ENCODE data around the gene CYP3A5. TPM values are rescaled to one million over a fixed set of nuclear protein-coding genes. Genes with fewer than 3 reads are reported as not detected.

The CYP3A5 gene
- total and polyA plus RNA-seq, 2 of the 13 experiments (the other 11 are each of a cell fraction or from before 2014, with no cell fraction given) = 5.7 to 9.3 TPM

DNA sequence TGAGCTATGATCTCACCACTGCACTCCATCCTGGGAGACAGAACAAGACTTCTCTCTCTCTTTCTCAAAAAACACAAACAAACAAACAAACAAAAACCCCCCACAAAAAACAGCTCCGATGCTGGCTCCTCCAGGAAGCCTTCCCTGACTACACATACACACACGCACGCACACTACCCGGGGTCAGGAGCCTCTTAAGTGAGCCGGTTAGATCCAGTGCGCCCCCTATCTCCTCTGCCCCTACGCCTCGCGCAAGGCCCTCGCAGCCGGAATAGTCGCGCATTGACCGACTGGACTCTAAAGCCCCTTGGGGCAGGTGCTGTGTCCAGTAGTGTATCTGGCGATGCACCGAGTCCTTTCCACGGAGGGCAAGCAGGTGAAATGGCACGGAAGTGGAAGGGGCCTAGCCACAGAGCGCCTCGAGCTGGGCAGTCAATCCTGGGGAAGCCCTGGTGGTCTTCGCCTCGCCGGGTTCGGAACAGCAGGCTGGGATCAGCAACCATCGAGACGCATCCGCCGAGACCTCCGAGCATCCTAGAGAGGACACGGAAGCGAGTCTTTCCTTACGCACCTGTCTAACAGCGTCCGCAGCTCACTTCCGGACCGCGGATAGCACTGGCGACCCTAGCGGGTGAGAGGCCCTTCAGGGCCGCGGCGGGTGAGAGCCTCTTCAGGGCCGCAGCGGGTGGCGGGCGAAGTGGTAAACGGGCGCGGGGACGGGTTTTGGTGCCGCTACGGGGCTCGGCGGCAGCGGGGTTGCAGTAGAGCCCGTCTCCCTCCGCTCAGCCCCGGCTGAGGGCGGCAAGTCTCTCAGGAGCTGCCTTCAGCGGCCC lies 63.2 kb downstream of the CYP3A5 start, which contains the start of gene ZSCAN25 (continued):
- TF ChIP-seq, protein P1, sequence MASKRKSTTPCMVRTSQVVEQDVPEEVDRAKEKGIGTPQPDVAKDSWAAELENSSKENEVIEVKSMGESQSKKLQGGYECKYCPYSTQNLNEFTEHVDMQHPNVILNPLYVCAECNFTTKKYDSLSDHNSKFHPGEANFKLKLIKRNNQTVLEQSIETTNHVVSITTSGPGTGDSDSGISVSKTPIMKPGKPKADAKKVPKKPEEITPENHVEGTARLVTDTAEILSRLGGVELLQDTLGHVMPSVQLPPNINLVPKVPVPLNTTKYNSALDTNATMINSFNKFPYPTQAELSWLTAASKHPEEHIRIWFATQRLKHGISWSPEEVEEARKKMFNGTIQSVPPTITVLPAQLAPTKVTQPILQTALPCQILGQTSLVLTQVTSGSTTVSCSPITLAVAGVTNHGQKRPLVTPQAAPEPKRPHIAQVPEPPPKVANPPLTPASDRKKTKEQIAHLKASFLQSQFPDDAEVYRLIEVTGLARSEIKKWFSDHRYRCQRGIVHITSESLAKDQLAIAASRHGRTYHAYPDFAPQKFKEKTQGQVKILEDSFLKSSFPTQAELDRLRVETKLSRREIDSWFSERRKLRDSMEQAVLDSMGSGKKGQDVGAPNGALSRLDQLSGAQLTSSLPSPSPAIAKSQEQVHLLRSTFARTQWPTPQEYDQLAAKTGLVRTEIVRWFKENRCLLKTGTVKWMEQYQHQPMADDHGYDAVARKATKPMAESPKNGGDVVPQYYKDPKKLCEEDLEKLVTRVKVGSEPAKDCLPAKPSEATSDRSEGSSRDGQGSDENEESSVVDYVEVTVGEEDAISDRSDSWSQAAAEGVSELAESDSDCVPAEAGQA (IDR thresholded peaks at IDR 0.05; ENCODE audit: low read depth) = peak; percentile 83
- TF ChIP-seq, protein P1 (CRISPR knock-in tag; IDR thresholded peaks at IDR 0.05; ENCODE audit: borderline replicate concordance) = peak; percentile 69
- TF ChIP-seq ZNF674 (CRISPR knock-in tag; IDR thresholded peaks at IDR 0.05; ENCODE audit: low read depth) (no peak), ZNF333 (CRISPR knock-in tag; IDR thresholded peaks at IDR 0.05; ENCODE audit: borderline replicate concordance) (peak; percentile 63), TFDP2 (CRISPR knock-in tag; IDR thresholded peaks at IDR 0.05) (peak; percentile 28; the same call in 1 of the 2 replicates), REL (CRISPR knock-in tag; conservative IDR thresholded peaks at IDR 0.05) (peak; percentile 85; the same call in 1 of the 2 replicates), NKX3-1 (CRISPR knock-in tag; IDR thresholded peaks at IDR 0.05) (peak; percentile 81), ZFYVE20 (CRISPR knock-in tag; IDR thresholded peaks at IDR 0.05; ENCODE audit: borderline replicate concordance, low read depth) (no peak), ZSCAN30 (CRISPR knock-in tag; IDR thresholded peaks at IDR 0.05) (no peak), ZNF577 (CRISPR knock-in tag; IDR thresholded peaks at IDR 0.05; ENCODE audit: borderline replicate concordance, low read depth) (no peak; the same call in 1 of the 2 replicates)
- TF ChIP-seq, protein P2, sequence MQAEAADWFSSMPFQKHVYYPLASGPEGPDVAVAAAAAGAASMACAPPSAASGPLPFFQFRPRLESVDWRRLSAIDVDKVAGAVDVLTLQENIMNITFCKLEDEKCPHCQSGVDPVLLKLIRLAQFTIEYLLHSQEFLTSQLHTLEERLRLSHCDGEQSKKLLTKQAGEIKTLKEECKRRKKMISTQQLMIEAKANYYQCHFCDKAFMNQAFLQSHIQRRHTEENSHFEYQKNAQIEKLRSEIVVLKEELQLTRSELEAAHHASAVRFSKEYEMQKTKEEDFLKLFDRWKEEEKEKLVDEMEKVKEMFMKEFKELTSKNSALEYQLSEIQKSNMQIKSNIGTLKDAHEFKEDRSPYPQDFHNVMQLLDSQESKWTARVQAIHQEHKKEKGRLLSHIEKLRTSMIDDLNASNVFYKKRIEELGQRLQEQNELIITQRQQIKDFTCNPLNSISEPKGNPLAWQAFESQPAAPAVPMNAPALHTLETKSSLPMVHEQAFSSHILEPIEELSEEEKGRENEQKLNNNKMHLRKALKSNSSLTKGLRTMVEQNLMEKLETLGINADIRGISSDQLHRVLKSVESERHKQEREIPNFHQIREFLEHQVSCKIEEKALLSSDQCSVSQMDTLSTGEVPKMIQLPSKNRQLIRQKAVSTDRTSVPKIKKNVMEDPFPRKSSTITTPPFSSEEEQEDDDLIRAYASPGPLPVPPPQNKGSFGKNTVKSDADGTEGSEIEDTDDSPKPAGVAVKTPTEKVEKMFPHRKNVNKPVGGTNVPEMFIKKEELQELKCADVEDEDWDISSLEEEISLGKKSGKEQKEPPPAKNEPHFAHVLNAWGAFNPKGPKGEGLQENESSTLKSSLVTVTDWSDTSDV (CRISPR knock-in tag; IDR thresholded peaks at IDR 0.05) = peak; percentile 73
- TF ChIP-seq, protein P3, sequence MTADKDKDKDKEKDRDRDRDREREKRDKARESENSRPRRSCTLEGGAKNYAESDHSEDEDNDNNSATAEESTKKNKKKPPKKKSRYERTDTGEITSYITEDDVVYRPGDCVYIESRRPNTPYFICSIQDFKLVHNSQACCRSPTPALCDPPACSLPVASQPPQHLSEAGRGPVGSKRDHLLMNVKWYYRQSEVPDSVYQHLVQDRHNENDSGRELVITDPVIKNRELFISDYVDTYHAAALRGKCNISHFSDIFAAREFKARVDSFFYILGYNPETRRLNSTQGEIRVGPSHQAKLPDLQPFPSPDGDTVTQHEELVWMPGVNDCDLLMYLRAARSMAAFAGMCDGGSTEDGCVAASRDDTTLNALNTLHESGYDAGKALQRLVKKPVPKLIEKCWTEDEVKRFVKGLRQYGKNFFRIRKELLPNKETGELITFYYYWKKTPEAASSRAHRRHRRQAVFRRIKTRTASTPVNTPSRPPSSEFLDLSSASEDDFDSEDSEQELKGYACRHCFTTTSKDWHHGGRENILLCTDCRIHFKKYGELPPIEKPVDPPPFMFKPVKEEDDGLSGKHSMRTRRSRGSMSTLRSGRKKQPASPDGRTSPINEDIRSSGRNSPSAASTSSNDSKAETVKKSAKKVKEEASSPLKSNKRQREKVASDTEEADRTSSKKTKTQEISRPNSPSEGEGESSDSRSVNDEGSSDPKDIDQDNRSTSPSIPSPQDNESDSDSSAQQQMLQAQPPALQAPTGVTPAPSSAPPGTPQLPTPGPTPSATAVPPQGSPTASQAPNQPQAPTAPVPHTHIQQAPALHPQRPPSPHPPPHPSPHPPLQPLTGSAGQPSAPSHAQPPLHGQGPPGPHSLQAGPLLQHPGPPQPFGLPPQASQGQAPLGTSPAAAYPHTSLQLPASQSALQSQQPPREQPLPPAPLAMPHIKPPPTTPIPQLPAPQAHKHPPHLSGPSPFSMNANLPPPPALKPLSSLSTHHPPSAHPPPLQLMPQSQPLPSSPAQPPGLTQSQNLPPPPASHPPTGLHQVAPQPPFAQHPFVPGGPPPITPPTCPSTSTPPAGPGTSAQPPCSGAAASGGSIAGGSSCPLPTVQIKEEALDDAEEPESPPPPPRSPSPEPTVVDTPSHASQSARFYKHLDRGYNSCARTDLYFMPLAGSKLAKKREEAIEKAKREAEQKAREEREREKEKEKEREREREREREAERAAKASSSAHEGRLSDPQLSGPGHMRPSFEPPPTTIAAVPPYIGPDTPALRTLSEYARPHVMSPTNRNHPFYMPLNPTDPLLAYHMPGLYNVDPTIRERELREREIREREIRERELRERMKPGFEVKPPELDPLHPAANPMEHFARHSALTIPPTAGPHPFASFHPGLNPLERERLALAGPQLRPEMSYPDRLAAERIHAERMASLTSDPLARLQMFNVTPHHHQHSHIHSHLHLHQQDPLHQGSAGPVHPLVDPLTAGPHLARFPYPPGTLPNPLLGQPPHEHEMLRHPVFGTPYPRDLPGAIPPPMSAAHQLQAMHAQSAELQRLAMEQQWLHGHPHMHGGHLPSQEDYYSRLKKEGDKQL (CRISPR knock-in tag; IDR thresholded peaks at IDR 0.05; ENCODE audit: low read depth) = 0 out of 2 replicates have a peak, but pooled peaks have one; percentile 11

Data from HepG2 (cell line).